AG09319 (cell line): ENCODE measurements around the gene CTBP2.

Experiments used
- DNase-seq: peaks from one replicate; pipeline ENCODE4 v3.0.0-alpha.2; 2010; ENCODE audit warnings: low read depth; ENCODE audit errors: extremely low read depth
- TF ChIP-seq, protein P1 (sequence below): IDR thresholded peaks from 2 replicates; pipeline ENCODE4 v1.5.1; 2011; ENCODE audit warnings: low read depth, mild to moderate bottlenecking, inconsistent platforms, low read length, moderate library complexity

CTBP2 gene

DNA sequence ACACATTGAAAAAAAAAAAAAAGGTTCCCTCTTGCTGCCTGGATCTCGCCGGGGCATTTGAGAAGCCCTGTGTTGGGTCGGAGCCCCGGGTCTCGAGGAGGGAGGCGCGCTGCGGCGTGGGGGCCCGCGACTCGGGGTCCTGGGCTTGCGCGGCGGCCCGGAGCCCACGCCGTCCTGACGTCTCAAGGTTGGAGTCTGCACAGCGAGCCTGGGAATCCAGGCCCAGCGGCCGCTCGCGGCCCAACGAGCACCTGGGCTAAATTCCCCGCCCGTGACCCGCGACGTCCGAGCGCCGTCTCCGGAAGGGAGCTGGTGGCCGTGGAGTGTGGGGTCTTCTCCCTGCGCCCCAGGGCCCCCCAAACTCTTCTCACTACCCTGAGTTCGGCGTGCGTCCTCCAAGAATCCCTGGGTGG lies 1.4 kb upstream of the CTBP2 start:
- TF ChIP-seq, protein P1, sequence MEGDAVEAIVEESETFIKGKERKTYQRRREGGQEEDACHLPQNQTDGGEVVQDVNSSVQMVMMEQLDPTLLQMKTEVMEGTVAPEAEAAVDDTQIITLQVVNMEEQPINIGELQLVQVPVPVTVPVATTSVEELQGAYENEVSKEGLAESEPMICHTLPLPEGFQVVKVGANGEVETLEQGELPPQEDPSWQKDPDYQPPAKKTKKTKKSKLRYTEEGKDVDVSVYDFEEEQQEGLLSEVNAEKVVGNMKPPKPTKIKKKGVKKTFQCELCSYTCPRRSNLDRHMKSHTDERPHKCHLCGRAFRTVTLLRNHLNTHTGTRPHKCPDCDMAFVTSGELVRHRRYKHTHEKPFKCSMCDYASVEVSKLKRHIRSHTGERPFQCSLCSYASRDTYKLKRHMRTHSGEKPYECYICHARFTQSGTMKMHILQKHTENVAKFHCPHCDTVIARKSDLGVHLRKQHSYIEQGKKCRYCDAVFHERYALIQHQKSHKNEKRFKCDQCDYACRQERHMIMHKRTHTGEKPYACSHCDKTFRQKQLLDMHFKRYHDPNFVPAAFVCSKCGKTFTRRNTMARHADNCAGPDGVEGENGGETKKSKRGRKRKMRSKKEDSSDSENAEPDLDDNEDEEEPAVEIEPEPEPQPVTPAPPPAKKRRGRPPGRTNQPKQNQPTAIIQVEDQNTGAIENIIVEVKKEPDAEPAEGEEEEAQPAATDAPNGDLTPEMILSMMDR, result no peak
- DNase-seq, result no peak

DNA sequence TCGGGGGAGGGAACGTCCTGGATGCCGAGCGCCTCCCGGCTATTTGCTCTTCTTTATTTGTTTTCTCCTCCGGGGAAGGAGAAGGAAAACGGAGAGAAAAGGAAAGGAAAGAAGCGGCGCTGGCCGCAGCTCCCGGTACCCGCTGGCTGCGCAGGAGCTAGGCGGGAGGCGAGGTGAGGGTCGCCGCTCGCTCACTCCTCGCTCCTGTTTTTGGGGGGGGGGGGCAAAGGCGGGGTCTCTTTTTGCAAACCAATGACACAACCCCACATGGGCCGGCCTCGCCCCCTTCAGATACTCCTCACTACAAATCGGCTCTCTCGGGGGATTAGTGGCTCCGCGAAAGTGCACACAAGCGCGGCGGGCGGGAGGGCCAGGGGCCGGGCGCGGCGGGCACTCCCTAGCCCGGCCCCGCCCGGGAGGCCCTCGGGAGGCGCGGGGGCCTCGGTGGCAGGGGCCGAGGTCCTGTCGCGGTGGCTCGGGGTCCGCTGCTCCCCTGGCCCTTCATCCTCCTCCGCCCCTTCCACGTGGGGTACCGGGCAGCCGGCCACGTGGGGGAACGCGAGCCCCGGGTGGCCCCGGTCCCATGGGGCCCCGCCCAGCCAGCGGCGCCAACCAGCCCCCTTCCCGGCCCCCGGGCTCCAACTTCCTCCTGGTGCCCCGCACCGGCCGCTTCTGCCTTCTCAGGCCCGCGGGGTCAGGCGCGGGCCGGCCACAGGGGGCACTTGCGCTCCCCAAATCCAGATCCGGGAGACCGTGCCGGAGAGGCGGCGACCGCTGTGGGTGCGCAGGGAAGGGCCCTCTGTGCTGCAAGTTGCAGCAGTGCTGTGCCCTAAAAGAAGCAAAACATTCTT lies 718 bp upstream of the CTBP2 start:
- TF ChIP-seq, protein P1, result peak; percentile 59
- DNase-seq, result peak; percentile 70

DNA sequence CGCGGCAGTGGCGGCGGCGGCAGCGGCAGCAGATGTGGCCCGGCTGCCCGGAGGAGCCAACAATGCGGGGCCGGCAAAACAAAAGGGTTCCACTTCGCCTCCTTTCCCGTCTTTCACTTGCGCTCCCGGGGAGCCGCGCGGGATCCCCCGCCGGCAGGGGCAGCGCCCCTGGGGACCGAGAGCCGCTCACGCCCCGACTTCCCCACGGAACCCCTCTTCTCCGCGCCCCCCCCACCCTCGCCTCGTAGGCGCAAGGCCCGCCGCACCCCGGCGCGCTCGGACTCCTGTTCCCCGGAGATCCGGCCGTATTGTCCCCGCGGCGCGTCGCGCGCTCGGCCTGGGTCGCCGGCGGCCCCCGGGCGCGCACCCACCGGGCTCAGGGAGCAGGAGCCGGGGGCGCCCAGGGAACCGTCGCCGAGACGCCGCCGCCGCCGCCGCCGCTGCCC lies 854 bp downstream of the CTBP2 start:
- TF ChIP-seq, protein P1, result no peak
- no peak for DNase-seq

DNA sequence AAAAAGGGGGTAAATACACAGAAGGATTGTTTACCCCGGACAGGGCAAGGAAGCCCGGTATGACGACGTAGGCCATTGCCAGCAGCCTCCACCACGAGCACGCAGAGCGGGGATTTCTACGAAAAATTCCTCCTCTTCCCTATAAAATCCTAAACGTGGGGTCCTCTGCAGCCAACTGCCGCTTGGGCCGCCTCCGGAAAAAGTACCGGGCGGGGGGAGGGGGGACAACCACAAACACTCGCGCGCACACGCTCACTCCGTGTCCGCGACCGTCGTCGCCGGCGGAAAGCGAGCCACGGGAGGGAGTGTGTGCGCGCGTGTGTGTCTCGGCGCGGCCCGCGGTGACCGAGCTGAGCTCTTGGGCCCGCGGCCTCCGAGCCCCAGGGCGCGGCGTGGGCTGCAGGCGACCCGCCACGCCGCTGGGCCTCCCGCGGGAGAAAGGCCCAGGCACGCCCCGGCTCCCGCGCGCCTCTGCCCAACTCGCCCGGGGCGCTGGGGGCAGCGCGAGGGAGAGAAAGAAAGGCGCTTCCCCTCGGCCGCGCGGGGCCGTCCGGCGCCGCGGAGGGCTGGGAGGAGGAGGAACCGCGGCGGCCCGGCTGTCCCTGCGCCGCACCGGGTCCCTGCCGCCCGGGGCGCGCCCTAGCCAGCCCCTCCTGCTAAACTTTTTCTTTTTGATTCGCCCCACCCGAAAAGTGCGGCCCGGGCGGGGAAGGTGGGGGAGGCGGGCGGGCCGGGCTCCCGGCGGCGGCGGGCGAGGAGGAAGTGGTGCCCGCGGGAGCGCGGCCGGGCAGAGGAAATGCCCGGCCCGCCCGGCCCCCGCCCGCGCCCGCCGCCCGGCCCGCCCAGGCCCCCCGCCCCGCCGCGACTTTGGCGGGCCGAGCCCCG lies 1.5 kb downstream of the CTBP2 start:
- no peak for DNase-seq
- TF ChIP-seq, protein P1, result no peak

DNA sequence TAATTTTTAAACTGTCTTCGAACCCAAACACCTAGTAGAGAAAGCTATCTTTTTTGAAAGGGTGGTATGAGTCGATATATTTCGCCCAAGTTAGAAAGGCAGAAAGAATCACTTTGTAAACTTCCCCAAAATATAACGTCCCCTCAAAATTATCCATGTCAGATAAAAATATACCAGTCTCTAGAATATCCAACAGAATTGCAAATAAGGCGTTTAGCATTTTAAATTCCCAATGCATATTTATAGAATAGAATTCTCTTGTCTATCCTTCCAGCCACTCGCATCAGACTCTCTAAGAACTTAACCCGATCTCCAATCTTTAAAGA lies 2.1 kb downstream of the CTBP2 start:
- TF ChIP-seq, protein P1, result no peak
- DNase-seq, result no peak

- TF ChIP-seq, protein P1, result no peak
- no peak for DNase-seq
Observed at GRCh38 chr10:125157505-125157904, 2.9 kb downstream of the CTBP2 start.
